SU-DHL-6 (cell line): ENCODE data around the gene DPH7.

Experiments
- EZH2phosphoT487 ChIP-seq: fragments of 200-600 bp; sonication (generic), shearing (Covaris generic); conservative IDR thresholded peaks from 2 replicates; pipeline ENCODE4 v1.6.1; 2018; ENCODE audit warnings: mild to moderate bottlenecking, antibody characterized with exemption, low read length, moderate library complexity, mixed read lengths
- TF ChIP-seq, protein P1 (sequence below): fragments of 200-600 bp; sonication (generic); IDR thresholded peaks from one replicate; pipeline ENCODE4 v1.5.1; 2017; ENCODE audit warnings: antibody characterized with exemption, mild to moderate bottlenecking, low read length, moderate library complexity; ENCODE audit not compliant: insufficient read depth, poor library complexity, severe bottlenecking

DNA sequence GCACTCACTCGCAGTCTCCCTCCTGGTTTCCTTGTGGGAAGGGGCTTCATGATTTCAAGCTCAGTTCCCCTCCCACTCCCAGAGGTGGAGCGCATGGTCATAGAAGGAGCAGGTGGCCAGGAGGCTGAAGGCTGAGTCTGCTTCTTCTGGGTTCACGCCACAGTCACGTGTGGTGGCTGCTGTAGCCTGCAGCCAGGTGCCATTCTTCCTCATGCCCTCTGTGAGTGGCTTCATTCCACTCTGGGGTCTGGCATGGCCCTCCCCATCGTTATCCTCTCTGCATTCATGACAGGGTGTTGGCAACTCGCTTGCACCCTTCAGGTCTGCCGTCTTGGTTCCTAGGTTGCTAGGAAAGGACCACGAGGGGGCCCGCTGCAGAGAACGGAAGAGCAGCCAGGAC is 23.5 kb downstream of the DPH7 start:
- TF ChIP-seq, protein P1, sequence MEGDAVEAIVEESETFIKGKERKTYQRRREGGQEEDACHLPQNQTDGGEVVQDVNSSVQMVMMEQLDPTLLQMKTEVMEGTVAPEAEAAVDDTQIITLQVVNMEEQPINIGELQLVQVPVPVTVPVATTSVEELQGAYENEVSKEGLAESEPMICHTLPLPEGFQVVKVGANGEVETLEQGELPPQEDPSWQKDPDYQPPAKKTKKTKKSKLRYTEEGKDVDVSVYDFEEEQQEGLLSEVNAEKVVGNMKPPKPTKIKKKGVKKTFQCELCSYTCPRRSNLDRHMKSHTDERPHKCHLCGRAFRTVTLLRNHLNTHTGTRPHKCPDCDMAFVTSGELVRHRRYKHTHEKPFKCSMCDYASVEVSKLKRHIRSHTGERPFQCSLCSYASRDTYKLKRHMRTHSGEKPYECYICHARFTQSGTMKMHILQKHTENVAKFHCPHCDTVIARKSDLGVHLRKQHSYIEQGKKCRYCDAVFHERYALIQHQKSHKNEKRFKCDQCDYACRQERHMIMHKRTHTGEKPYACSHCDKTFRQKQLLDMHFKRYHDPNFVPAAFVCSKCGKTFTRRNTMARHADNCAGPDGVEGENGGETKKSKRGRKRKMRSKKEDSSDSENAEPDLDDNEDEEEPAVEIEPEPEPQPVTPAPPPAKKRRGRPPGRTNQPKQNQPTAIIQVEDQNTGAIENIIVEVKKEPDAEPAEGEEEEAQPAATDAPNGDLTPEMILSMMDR, result no peak
- no peak for TF ChIP-seq EZH2phosphoT487
